IMR-90 (cell line): ENCODE data around the gene NEDD4L. TPM values are rescaled to one million over a fixed set of nuclear protein-coding genes. Genes with fewer than 3 reads are reported as not detected.

Experiments
- ATAC-seq: fragments of 200-7000 bp; cut with Tn5 transposase; 2 replicates; pipeline ENCODE4 v1.9.1; 2020; ENCODE audit warnings: low read depth, mild to moderate bottlenecking, moderate library complexity
- BruUV-seq: library from RNA; stranded (reverse); fragments of 400-500 nt; replicated peaks from 2 replicates; lab custom pipeline; 2021; lab: Mats Ljungman, UMichigan
- CTCF ChIA-PET: fragments of 300-600 bp; formaldehyde crosslinking; extraction: SDS; loops from one replicate; lab custom pipeline; 2021; ENCODE audit warnings: antibody characterized with exemption; lab: Yijun Ruan, JAX
- POLR2A ChIA-PET: fragments of 300-600 bp; sonication (Branson Sonifier 250); formaldehyde crosslinking; loops from one replicate; lab custom pipeline; 2022; ENCODE audit warnings: antibody characterized with exemption; ENCODE audit not compliant: unreplicated experiment; lab: Charles Lee
- DNase-seq: peaks from one replicate; pipeline ENCODE4 v3.0.0; 2013
- H2AFZ ChIP-seq: replicated peaks from 2 replicates; pipeline ENCODE3; 2013; ENCODE audit warnings: low read length, mild to moderate bottlenecking; ENCODE audit not compliant: poor library complexity
- H2AK5ac ChIP-seq: 2 replicates; pipeline ENCODE4 v1.6.1; 2013; ENCODE audit warnings: low read depth, low read length, inconsistent platforms
- H2AK9ac ChIP-seq: replicated peaks from 2 replicates; pipeline ENCODE3; 2013; ENCODE audit warnings: mild to moderate bottlenecking, low read depth, low read length, moderate library complexity; ENCODE audit not compliant: poor library complexity
- H2BK120ac ChIP-seq: 2 replicates; pipeline ENCODE4 v1.6.1; 2013; ENCODE audit warnings: low read depth, low read length, inconsistent platforms
- H2BK15ac ChIP-seq: 3 replicates; pipeline ENCODE4 v1.6.1; 2013; ENCODE audit warnings: low read depth, low read length, inconsistent platforms
- H2BK20ac ChIP-seq: 2 replicates; pipeline ENCODE4 v1.6.1; 2013; ENCODE audit warnings: low read depth, mild to moderate bottlenecking, inconsistent platforms, low read length, moderate library complexity
- H2BK5ac ChIP-seq: 2 replicates; pipeline ENCODE4 v1.6.1; 2013; ENCODE audit warnings: mild to moderate bottlenecking, low read depth, low read length, inconsistent platforms; ENCODE audit not compliant: poor library complexity, severe bottlenecking
- H3K14ac ChIP-seq: replicated peaks from 2 replicates; pipeline ENCODE4 v1.6.1; 2013; ENCODE audit warnings: low read depth, low read length, inconsistent platforms
- H3K18ac ChIP-seq: 2 replicates; pipeline ENCODE4 v1.6.1; 2013; ENCODE audit warnings: low read depth, low read length, control low read depth
- H3K23ac ChIP-seq: 2 replicates; pipeline ENCODE4 v1.6.1; 2013; ENCODE audit warnings: low read depth, low read length, inconsistent platforms
- H3K27ac ChIP-seq: 2 replicates; pipeline ENCODE4 v1.5.1; 2013; ENCODE audit warnings: mild to moderate bottlenecking, control low read depth, low read length; ENCODE audit not compliant: insufficient read depth
- H3K27me3 ChIP-seq: 2 replicates; pipeline ENCODE4 v1.6.1; 2013; ENCODE audit warnings: low read length; ENCODE audit not compliant: control insufficient read depth, insufficient read depth
- H3K36me3 ChIP-seq: 2 replicates; pipeline ENCODE4 v1.6.1; 2013; ENCODE audit warnings: low read length, mixed read lengths; ENCODE audit not compliant: control insufficient read depth, insufficient read depth
- H3K4ac ChIP-seq: 2 replicates; pipeline ENCODE4 v1.6.1; 2013; ENCODE audit warnings: low read depth, low read length, inconsistent platforms
- H3K4me1 ChIP-seq: 2 replicates; pipeline ENCODE4 v1.6.1; 2013; ENCODE audit warnings: low read length, mixed read lengths; ENCODE audit not compliant: control insufficient read depth, insufficient read depth
- H3K4me2 ChIP-seq: 2 replicates; pipeline ENCODE4 v1.6.1; 2013; ENCODE audit warnings: low read depth, mild to moderate bottlenecking, control low read depth, low read length, moderate library complexity
- H3K4me3 ChIP-seq: 2 replicates; pipeline ENCODE4 v1.5.1; 2013; ENCODE audit warnings: low read depth, mild to moderate bottlenecking, control low read depth, low read length, moderate library complexity; ENCODE audit not compliant: insufficient read depth
- H3K56ac ChIP-seq: 2 replicates; pipeline ENCODE4 v1.6.1; 2013; ENCODE audit warnings: low read length, inconsistent platforms; ENCODE audit not compliant: insufficient read depth; ENCODE audit errors: extremely low read depth
- H3K79me1 ChIP-seq, 2 experiments: 2 replicates each; pipeline ENCODE4 v1.6.1; 2013; ENCODE audit warnings: low read length in 2 of 2, inconsistent platforms in 1 of 2, low read depth in 1 of 2
- H3K9ac ChIP-seq: 2 replicates; pipeline ENCODE4 v1.6.1; 2013; ENCODE audit warnings: low read depth, low read length, control low read depth
- H3K9me1 ChIP-seq: 2 replicates; pipeline ENCODE4 v1.6.1; 2013; ENCODE audit warnings: low read length, inconsistent platforms; ENCODE audit not compliant: insufficient read depth
- H3K9me3 ChIP-seq: 2 replicates; pipeline ENCODE4 v1.6.1; 2013; ENCODE audit warnings: low read length; ENCODE audit not compliant: control insufficient read depth, insufficient read depth
- H4K20me1 ChIP-seq: 2 replicates; pipeline ENCODE4 v1.6.1; 2013; ENCODE audit warnings: low read length, inconsistent platforms; ENCODE audit not compliant: insufficient read depth
- H4K5ac ChIP-seq: 2 replicates; pipeline ENCODE4 v1.6.1; 2013; ENCODE audit warnings: mild to moderate bottlenecking, low read depth, low read length, control low read depth
- H4K8ac ChIP-seq, 2 experiments: 2 replicates each; pipeline ENCODE4 v1.6.1; 2013; ENCODE audit warnings: low read depth in 2 of 2, low read length in 2 of 2, control low read depth in 1 of 2, inconsistent platforms in 1 of 2
- H4K91ac ChIP-seq: 2 replicates; pipeline ENCODE4 v1.6.1; 2013; ENCODE audit warnings: low read depth, low read length, inconsistent platforms; ENCODE audit not compliant: insufficient read depth
- BHLHE40 ChIP-seq: fragments of 150-350 bp; IDR thresholded peaks from 2 replicates; pipeline ENCODE4 v1.6.1; 2016; ENCODE audit warnings: mild to moderate bottlenecking, low read depth, low read length
- CEBPB ChIP-seq: IDR thresholded peaks from 2 replicates; pipeline ENCODE4 v1.6.1; 2012; ENCODE audit warnings: low read depth, low read length, improper control_type of control experiment
- CHD1 ChIP-seq: IDR thresholded peaks from 2 replicates; pipeline ENCODE4 v1.6.1; 2012; ENCODE audit warnings: low read depth, low read length, improper control_type of control experiment
- CTCF ChIP-seq: conservative IDR thresholded peaks from 2 replicates; pipeline ENCODE4 v1.5.1; 2012; ENCODE audit warnings: mild to moderate bottlenecking, low read depth, low read length, improper control_type of control experiment
- ELK1 ChIP-seq: fragments of 150-350 bp; IDR thresholded peaks from 2 replicates; pipeline ENCODE4 v1.6.1; 2016; ENCODE audit warnings: low read depth, mild to moderate bottlenecking, low read length, moderate library complexity, borderline replicate concordance
- FOS ChIP-seq: fragments of 150-350 bp; IDR thresholded peaks from 2 replicates; pipeline ENCODE4 v1.6.1; 2016; ENCODE audit warnings: low read depth, low read length
- MAZ ChIP-seq: IDR thresholded peaks from 2 replicates; pipeline ENCODE4 v1.6.1; 2012; ENCODE audit warnings: low read depth, mild to moderate bottlenecking, low read length, improper control_type of control experiment, moderate library complexity, borderline replicate concordance
- MXI1 ChIP-seq: IDR thresholded peaks from 2 replicates; pipeline ENCODE4 v1.6.1; 2012; ENCODE audit warnings: low read depth, mild to moderate bottlenecking, low read length, moderate library complexity, borderline replicate concordance
- NFE2L2 ChIP-seq: fragments of 150-350 bp; IDR thresholded peaks from 2 replicates; pipeline ENCODE4 v1.6.1; 2016; ENCODE audit warnings: low read depth, mild to moderate bottlenecking, low read length
- POLR2A ChIP-seq: IDR thresholded peaks from 2 replicates; pipeline ENCODE4 v1.6.1; 2012; ENCODE audit warnings: mild to moderate bottlenecking, low read depth, low read length
- RAD21 ChIP-seq: IDR thresholded peaks from 2 replicates; pipeline ENCODE4 v1.6.1; 2012; ENCODE audit warnings: low read length, improper control_type of control experiment
- RCOR1 ChIP-seq: IDR thresholded peaks from 2 replicates; pipeline ENCODE4 v1.6.1; 2012; ENCODE audit warnings: mild to moderate bottlenecking, low read length, improper control_type of control experiment; ENCODE audit not compliant: insufficient replicate concordance
- RFX5 ChIP-seq: IDR thresholded peaks from 2 replicates; pipeline ENCODE4 v1.8.0; 2012; ENCODE audit warnings: low read depth, mild to moderate bottlenecking, low read length, moderate library complexity
- SMC3 ChIP-seq: fragments of 150-350 bp; IDR thresholded peaks from 2 replicates; pipeline ENCODE4 v1.6.1; 2016; ENCODE audit warnings: low read depth, mild to moderate bottlenecking, antibody characterized with exemption, low read length, moderate library complexity
- USF2 ChIP-seq: fragments of 150-350 bp; IDR thresholded peaks from 2 replicates; pipeline ENCODE4 v1.6.1; 2017; ENCODE audit warnings: mild to moderate bottlenecking, antibody characterized with exemption, low read length, low read depth
- WGBS, 2 experiments: methylation state at CpG; one replicate each; pipeline versions ENCODE4 v1.1.5 to v1.1.7; 2013; ENCODE audit warnings: missing lambda C conversion rate in 2 of 2; ENCODE audit not compliant: insufficient read length in 1 of 2; ENCODE audit errors: extremely low coverage in 2 of 2; 5-methylcytosine and 5-hydroxymethylcytosine counted together
- dilution Hi-C: fragments of 300-500 bp; cut with HindIII; formaldehyde crosslinking; loops from one replicate; pipeline ENCODE4 v1.14.3; 2018; ENCODE audit warnings: low sequenced_read_pairs; ENCODE audit not compliant: unreplicated experiment
- in situ Hi-C: fragments of 300-500 bp; cut with MboI; formaldehyde crosslinking; loops from 3 replicates; pipeline ENCODE4 v1.14.3; 2019; ENCODE audit warnings: low sequenced_read_pairs, inconsistent platforms, mixed read lengths
- intact Hi-C: fragments of 100-400 bp; cut with micrococcal nuclease; formaldehyde crosslinking; loops from 2 replicates; pipeline ENCODE4 v1.10.0; 2022
- polyA plus RNA-seq, 3 experiments: library from polyadenylated mRNA; depleted of rRNA; stranded (reverse); fragments of >200 nt; gene quantifications; 2 replicates each; pipeline ENCODE4 v1.2.3, GENCODE V29; 2012; ENCODE audit warnings: low replicate concordance in 1 of 3
- total RNA-seq: library from RNA; depleted of rRNA; stranded (reverse); fragments of >200 nt; gene quantifications from 2 replicates; pipeline ENCODE4 v1.2.3, GENCODE V29; 2012

Gene NEDD4L
- total and polyA plus RNA-seq, 2 of the 4 experiments (the other 2 are of a cell fraction): 10.0 to 10.9 TPM

GRCh38 chr18:58337686-58338085 lies 293.7 kb downstream of the NEDD4L start:
- Histone ChIP-seq H2AK9ac (no peak overlapping the region), H3K14ac (no peak overlapping the region; the same call in 1 of the 2 replicates), H3K56ac (no peak overlapping the region), H3K9me3 (no peaks in the 10 kb centered on the region), H3K4me3 (no peak overlapping the region), H3K9me1 (peaks cover 13% of the 10 kb centered on the region), H3K27me3 (no peaks in the 10 kb centered on the region), H3K18ac (no peak overlapping the region; the same call in 1 of the 2 replicates), H2BK120ac (no peak overlapping the region), H2BK15ac (no peak overlapping the region), H3K9ac (no peak overlapping the region), H3K4ac (no peak overlapping the region), H3K4me2 (no peak overlapping the region), H4K8ac (no peak overlapping the region), H4K91ac (no peak overlapping the region), H3K36me3 (peaks cover 4% of the 10 kb centered on the region; the same call in 1 of the 2 replicates), H3K4me1 (peaks cover 14% of the 10 kb centered on the region), H2AFZ (no peak overlapping the region), H2BK20ac (no peak overlapping the region), H2AK5ac (no peak overlapping the region), H3K79me1 (no peaks in the 10 kb centered on the region), H3K23ac (no peak overlapping the region), H4K20me1 (no peaks in the 10 kb centered on the region), H4K5ac (no peak overlapping the region), H2BK5ac (no peak overlapping the region), H3K27ac (no peak overlapping the region)
- ChIA-PET CTCF (interaction anchor here (1.5 kb wide), 1 partner anchor 9 kb away, joined by 3 read pairs; no protein-coding TSS in a partner anchor), POLR2A (no interaction called here)
- intact Hi-C loops (loop anchor here (5.0 kb wide), 1 partner anchor 155 kb away; no protein-coding TSS in a partner anchor), dilution Hi-C loops (no loop called here), in situ Hi-C loops (no loop called here)
- TF ChIP-seq CTCF (no peak), RAD21 (no peak), ELK1 (no peak), MAZ (no peak), SMC3 (no peak), BHLHE40 (no peak), MXI1 (no peak), CEBPB (no peak), USF2 (no peak), FOS (no peak), CHD1 (no peak), NFE2L2 (no peak), RCOR1 (no peak), POLR2A (no peak), RFX5 (no peak)
- no peak for DNase-seq
- BruUV-seq: no TSS peak
- no peak for ATAC-seq
- WGBS, 2 experiments: no CpG with 5 or more reads among the region's 5 CpGs
